ENCODE results near the gene PLEKHG4B.

PLEKHG4B gene

DNA sequence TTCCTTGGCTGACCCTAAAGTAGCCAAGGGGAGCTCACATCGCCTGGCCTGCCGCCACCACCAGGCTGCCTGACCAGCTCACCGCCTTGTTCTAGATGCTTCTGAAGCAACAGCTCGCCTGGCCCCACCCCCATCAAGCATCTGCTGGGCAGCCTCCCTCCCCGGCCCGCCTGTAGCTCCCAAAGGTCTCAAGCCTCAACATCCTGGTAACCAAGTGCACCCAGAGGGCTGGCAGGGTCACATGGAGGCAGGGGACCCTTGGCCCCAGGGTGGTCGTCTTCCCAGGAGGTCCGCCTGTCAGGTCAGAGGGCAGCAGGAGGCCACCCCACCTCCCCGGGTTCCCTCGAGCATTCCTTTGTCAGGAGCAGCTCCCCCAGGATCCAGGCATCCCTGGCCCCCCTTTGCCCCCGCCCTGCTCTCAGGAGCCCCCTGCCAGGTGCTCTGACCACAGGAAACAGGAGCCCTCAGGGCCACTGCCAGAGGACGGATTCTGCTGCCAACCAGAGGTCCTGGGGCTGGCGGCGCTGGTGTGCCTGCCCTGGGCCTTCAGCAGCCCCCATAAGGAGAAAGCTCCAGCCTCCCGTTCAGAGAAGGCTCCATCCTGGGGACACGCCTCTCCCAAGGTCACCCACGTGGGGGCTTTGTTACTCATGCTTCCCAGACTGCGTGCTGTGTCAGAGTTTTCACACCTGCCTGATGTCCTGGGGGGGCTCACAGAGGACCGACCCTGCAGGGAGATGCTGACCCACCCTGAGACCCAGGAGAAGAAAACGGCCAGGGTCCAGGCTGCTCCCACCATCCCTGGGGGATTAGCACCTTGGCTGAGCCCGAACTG is 95.9 kb downstream of the PLEKHG4B start:
- H3K27me3 ChIP-seq (replicated peaks; ENCODE audit: insufficient read depth, low read length): no peaks in the 10 kb centered on the region
- H3K79me2 ChIP-seq (ENCODE audit: low read length): peaks cover 30% of the 10 kb centered on the region
- H3K9ac ChIP-seq (ENCODE audit: low read length): no peak overlapping the region; the same call in 1 of the 2 replicates
- H4K20me1 ChIP-seq (ENCODE audit: insufficient read depth, low read length): no peaks in the 10 kb centered on the region
- peak overlapping the region; percentile 100 for H3K4me2 ChIP-seq (ENCODE audit: low read depth, low read length)
- peaks cover 19% of the 10 kb centered on the region for H3F3A ChIP-seq (ENCODE audit: insufficient read depth, low read length)
- H3K36me3 ChIP-seq (replicated peaks; ENCODE audit: insufficient read depth, low read length): no peaks in the 10 kb centered on the region
- TF ChIP-seq EZH2 (optimal IDR thresholded peaks at IDR 0.05; ENCODE audit: low read depth, low read length) (no peak), EZH2phosphoT487 (IDR thresholded peaks at IDR 0.05; ENCODE audit: low read length) (no peak)
- TF ChIP-seq, protein P1, sequence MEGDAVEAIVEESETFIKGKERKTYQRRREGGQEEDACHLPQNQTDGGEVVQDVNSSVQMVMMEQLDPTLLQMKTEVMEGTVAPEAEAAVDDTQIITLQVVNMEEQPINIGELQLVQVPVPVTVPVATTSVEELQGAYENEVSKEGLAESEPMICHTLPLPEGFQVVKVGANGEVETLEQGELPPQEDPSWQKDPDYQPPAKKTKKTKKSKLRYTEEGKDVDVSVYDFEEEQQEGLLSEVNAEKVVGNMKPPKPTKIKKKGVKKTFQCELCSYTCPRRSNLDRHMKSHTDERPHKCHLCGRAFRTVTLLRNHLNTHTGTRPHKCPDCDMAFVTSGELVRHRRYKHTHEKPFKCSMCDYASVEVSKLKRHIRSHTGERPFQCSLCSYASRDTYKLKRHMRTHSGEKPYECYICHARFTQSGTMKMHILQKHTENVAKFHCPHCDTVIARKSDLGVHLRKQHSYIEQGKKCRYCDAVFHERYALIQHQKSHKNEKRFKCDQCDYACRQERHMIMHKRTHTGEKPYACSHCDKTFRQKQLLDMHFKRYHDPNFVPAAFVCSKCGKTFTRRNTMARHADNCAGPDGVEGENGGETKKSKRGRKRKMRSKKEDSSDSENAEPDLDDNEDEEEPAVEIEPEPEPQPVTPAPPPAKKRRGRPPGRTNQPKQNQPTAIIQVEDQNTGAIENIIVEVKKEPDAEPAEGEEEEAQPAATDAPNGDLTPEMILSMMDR (IDR thresholded peaks at IDR 0.05; ENCODE audit: low read length): no peak
- no peaks in the 10 kb centered on the region for H3K9me3 ChIP-seq (replicated peaks; ENCODE audit: insufficient read depth, low read length)
- DNase-seq: no peak
- H3K9me2 ChIP-seq (replicated peaks; ENCODE audit: insufficient read depth, low read length): no peaks in the 10 kb centered on the region
- H2AFZ ChIP-seq (ENCODE audit: low read length): peak overlapping the region; percentile 74
- peak overlapping the region; percentile 50; the same call in 1 of the 2 replicates for H3K4me3 ChIP-seq (ENCODE audit: low read length)
- H3K27ac ChIP-seq (ENCODE audit: low read length): no peak overlapping the region
- peaks cover 42% of the 10 kb centered on the region for H3K4me1 ChIP-seq (ENCODE audit: low read length)

DNA sequence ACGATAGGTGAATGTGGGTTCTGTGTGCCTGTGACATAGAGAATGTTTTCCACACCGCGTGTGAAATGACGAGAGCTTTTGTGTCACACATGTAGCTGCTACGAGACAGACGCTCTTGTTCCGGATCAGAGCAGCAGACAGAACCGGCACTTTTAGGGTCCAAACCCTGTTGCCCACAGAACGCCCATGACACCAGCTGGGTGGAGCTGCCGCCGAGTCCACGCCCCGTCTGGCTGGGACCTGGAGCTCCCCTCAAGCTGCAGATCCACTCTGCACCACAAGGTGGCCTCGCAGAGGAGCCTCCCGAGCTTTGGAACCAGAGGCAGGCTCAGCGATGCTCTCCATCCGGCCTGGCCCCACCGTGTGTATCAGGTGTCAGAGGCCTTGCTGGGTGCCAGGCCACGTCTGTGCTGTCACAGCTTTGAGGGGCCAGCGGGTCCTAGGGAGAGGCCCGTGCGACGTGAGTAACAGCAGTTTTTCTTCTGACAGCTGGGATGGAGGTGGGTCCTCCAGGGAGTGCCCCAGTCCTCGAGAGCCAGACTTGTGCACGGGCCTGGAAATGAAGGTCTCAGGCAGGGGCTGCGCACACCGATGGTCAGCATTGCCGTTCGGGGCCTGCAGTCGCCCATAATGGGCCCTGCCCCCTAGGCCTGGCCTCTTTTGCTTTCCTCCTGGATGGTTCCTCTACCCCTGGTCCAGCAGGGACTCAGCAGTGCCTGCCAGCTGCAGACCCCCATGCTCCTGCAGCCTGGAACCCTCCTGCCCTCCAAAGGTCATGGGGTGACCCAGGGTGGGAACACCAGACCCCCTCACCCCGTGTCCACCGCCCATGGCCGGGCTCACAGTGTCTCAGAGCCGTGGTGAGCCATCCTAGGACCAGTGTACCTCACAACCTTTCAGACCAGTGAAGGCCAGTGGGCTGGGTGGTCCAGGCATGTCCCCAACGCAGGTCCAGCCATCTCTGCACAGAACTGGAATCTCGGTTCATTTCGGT is 96.8 kb downstream of the PLEKHG4B start:
- DNase-seq: peak; percentile 94
- Histone ChIP-seq H3K27ac (ENCODE audit: low read length) (peak overlapping the region; percentile 98; the same call in 1 of the 2 replicates), H3K36me3 (replicated peaks; ENCODE audit: insufficient read depth, low read length) (no peaks in the 10 kb centered on the region), H3K9me2 (replicated peaks; ENCODE audit: insufficient read depth, low read length) (no peaks in the 10 kb centered on the region), H3K9me3 (replicated peaks; ENCODE audit: insufficient read depth, low read length) (no peaks in the 10 kb centered on the region), H2AFZ (ENCODE audit: low read length) (peak overlapping the region; percentile 74), H3K9ac (ENCODE audit: low read length) (peak overlapping the region; percentile 51), H4K20me1 (ENCODE audit: insufficient read depth, low read length) (no peaks in the 10 kb centered on the region), H3K79me2 (ENCODE audit: low read length) (peaks cover 39% of the 10 kb centered on the region), H3K4me1 (ENCODE audit: low read length) (peaks cover 43% of the 10 kb centered on the region), H3K4me3 (ENCODE audit: low read length) (peak overlapping the region; percentile 50), H3F3A (ENCODE audit: insufficient read depth, low read length) (peaks cover 19% of the 10 kb centered on the region), H3K27me3 (replicated peaks; ENCODE audit: insufficient read depth, low read length) (no peaks in the 10 kb centered on the region), H3K4me2 (ENCODE audit: low read depth, low read length) (peak overlapping the region; percentile 100)
- TF ChIP-seq, protein P1 (IDR thresholded peaks at IDR 0.05; ENCODE audit: low read length): peak; percentile 95
- TF ChIP-seq EZH2 (optimal IDR thresholded peaks at IDR 0.05; ENCODE audit: low read depth, low read length): no peak

DNA sequence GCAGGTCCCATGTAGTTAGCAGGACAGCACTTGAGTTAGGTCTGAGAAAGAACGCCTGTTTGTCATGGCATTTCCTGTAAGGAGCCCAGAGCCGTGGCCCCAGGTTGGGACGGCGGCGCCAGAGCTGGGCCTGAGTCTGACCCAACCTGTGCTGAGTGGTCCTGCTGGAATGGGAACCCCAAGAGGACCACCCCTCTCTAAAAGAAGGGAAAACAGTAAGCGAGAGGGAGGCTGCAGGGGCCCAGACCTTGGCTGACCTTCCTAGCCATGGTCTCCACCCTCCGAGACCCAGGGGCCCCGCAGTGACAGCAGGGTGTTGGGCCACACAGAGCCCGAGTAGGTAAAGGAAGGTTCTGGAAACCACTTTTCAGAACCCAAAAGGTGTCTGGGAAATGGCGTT is 97.5 kb downstream of the PLEKHG4B start:
- no peak overlapping the region for H2AFZ ChIP-seq (ENCODE audit: low read length)
- peak overlapping the region; percentile 100 for H3K4me2 ChIP-seq (ENCODE audit: low read depth, low read length)

More for the DNA sequence above, 97.5 kb downstream of the PLEKHG4B start:
- Histone ChIP-seq H3K36me3 (replicated peaks; ENCODE audit: insufficient read depth, low read length) (no peaks in the 10 kb centered on the region; the same call in 1 of the 2 replicates), H3K9me2 (replicated peaks; ENCODE audit: insufficient read depth, low read length) (no peaks in the 10 kb centered on the region), H4K20me1 (ENCODE audit: insufficient read depth, low read length) (no peaks in the 10 kb centered on the region), H3K9ac (ENCODE audit: low read length) (peak overlapping the region; percentile 91; the same call in 1 of the 2 replicates), H3K4me1 (ENCODE audit: low read length) (peaks cover 43% of the 10 kb centered on the region), H3F3A (ENCODE audit: insufficient read depth, low read length) (peaks cover 19% of the 10 kb centered on the region), H3K27ac (ENCODE audit: low read length) (peak overlapping the region; percentile 98), H3K9me3 (replicated peaks; ENCODE audit: insufficient read depth, low read length) (no peaks in the 10 kb centered on the region), H3K4me3 (ENCODE audit: low read length) (peak overlapping the region; percentile 66), H3K27me3 (replicated peaks; ENCODE audit: insufficient read depth, low read length) (no peaks in the 10 kb centered on the region), H3K79me2 (ENCODE audit: low read length) (peaks cover 44% of the 10 kb centered on the region)
- TF ChIP-seq EZH2phosphoT487 (IDR thresholded peaks at IDR 0.05; ENCODE audit: low read length): no peak
- no peak for TF ChIP-seq EZH2 (optimal IDR thresholded peaks at IDR 0.05; ENCODE audit: low read depth, low read length)
- TF ChIP-seq, protein P1 (IDR thresholded peaks at IDR 0.05; ENCODE audit: low read length): no peak
- no peak for DNase-seq

Data from MM.1S (cell line).